VCaP (cell line): ENCODE measurements around the gene IQCF5.

Experiments
- H3K27ac ChIP-seq: fragments of 450-650 bp; 2 replicates; pipeline ENCODE4 v1.5.1; 2017
- TF ChIP-seq, protein P1 (sequence below): fragments of 450-650 bp; conservative IDR thresholded peaks from 2 replicates; pipeline ENCODE4 v1.5.1; 2017; ENCODE audit warnings: mild to moderate bottlenecking, moderate library complexity

IQCF5 gene

DNA sequence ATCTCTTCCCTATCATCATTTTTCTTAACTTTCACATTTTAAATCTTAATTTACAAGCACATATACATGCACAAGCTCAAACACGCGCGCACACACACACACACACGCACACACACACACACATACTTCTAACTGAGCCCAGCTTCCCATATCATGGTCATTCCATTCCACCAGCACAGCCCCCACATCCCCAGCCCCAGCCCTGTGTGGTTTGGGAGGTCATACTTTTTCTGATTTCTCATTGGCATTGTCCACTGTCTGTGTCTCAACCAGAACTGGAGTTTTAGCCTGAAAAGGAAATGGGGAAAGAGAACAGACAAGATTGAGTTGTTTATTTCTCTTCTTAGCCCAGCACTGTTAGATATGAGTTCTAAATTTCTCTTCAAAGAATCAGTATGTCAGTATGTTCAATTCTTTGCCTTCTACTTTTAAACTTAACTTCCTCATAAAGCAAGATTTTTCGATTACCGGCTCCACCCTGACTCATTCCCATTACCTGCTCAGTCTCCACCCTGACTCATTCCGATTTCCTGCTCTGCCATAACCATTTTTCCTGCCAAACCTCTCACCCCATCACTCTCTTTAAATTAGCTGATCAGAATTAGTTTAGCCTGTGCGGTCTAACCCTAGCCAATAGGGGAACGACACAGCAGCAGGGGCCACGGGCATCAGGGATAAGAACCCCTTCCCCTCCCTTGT is 21.4 kb upstream of the IQCF5 start:
- no peak overlapping the region for H3K27ac ChIP-seq
- TF ChIP-seq, protein P1, sequence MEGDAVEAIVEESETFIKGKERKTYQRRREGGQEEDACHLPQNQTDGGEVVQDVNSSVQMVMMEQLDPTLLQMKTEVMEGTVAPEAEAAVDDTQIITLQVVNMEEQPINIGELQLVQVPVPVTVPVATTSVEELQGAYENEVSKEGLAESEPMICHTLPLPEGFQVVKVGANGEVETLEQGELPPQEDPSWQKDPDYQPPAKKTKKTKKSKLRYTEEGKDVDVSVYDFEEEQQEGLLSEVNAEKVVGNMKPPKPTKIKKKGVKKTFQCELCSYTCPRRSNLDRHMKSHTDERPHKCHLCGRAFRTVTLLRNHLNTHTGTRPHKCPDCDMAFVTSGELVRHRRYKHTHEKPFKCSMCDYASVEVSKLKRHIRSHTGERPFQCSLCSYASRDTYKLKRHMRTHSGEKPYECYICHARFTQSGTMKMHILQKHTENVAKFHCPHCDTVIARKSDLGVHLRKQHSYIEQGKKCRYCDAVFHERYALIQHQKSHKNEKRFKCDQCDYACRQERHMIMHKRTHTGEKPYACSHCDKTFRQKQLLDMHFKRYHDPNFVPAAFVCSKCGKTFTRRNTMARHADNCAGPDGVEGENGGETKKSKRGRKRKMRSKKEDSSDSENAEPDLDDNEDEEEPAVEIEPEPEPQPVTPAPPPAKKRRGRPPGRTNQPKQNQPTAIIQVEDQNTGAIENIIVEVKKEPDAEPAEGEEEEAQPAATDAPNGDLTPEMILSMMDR: no peak

DNA sequence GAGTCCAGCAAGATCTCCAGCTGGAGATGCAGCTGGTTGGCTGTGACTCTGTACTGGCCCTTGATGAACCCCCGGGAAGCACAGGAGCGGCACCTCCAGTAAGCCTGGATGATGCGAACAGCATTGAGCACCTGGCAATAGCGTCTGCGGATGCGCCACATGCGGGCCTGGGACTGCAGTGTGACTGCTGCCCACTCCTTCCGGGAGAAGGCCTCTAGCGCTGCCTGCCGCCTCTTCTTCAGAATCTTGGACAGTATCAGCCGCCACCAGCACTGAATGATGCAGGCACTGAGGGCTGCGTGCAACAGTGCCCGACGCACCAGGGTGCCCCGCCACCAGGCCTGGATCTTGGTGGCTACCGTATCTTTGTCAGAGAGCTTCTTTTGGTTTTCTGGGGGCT is 19.5 kb upstream of the IQCF5 start:
- TF ChIP-seq, protein P1: no peak
- no peak overlapping the region for H3K27ac ChIP-seq

DNA sequence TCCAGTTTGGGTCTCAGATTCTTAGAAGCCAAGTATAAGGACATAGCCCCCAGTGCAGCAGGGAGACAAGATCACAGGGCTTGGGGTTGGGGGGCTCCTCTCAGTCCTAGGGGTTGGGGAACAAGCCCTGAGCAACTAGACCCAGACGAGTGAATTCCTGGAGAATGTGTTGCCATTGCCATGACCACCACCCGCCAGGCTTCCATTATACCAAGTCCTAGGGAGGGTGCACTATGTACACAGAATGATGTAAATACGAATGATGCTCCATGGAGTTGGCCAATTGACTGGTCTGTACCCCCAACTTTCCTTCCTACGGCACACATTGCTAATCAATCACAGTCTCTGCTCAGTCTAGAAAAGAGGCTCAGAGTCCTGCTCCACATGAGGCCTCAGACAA is 19.0 kb upstream of the IQCF5 start:
- TF ChIP-seq, protein P1: no peak
- no peak overlapping the region for H3K27ac ChIP-seq

DNA sequence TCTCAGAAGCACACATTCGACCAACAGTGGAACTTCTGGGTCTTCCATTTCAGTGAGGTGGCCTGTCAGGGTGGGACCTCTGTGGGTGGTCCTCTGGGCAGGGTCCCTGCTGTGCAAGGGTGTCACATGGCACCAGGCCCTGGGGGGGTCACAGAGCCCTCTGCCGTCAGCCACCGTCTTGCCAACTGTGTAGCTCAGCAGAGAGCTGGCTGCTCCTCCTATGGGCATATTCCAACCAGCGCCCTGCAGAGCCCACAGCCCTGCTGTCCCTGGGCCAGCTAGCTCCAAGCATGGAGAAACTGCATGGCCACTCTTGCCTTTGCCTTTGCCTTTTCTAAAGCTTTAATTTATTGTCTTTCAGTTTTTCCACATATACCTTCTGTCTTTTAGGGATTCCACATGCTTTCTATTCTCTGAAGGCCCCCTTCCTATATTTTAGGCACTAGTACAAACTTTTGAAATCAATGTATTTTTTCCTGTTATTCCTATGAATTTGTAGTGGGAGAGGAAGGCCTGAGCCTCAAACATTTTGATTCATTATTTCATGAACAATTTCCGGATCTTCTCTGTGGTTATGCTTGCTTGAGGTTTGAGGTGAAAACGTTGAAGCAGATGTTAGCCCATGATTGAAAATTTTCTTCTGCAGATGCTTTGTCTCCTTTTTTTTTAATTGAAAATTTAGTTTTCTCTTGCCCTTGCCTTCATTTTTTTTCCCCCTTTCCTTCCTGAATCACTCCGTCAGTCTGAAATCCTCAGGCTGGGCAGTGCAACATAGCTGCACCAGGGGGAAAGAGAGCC is 16.0 kb upstream of the IQCF5 start:
- TF ChIP-seq, protein P1: no peak
- H3K27ac ChIP-seq: no peak overlapping the region

DNA sequence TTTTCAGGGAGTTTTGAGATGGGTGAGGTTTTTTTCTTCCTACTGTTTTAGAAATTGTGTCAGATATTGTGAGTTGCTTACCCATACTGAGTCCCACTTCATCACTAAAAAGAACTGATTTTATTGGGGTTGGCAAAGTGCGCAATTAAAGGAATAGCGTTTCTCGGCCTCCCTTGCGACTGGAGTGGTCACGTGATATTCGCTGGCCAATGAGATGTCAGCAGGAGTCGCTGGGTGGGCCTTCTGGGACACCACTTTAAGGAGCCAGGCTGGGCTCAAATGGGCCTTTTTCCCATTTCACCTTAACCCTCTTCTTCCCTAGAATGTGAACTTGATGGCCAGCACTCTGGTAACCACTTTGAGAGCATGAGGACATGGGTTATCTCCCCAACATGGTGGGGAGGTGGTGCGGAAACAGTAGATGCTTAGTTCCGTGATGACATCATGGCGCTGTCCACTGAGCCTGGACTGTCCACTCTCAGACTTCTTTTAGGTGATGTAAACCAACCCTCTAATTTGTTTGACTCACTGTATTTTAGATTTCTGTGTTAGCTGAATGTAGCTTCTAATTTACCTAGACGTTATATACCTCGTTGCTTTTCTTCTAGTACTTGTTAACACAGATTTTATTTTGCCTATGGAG is 13.2 kb upstream of the IQCF5 start:
- TF ChIP-seq, protein P1: no peak
- no peak overlapping the region for H3K27ac ChIP-seq

DNA sequence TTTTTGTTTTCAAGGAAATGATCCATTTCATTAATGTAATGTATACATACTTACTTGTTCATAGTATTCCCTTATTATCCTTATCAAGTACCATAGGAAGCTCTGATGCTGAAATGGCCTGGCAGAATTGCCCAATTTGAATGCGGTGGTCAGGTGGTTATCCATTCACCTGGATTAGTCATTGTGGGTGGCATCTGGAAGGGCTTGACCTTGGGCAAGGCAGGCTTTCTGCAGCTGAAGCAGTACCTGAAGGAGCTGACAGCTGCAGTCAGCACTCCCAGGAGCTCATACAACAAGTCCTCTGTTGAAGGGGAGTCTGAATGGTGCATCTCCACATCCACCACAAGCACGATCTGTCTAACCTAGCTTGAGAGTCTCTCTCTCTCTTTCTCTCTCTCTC is 12.2 kb upstream of the IQCF5 start:
- TF ChIP-seq, protein P1: no peak
- no peak overlapping the region for H3K27ac ChIP-seq

DNA sequence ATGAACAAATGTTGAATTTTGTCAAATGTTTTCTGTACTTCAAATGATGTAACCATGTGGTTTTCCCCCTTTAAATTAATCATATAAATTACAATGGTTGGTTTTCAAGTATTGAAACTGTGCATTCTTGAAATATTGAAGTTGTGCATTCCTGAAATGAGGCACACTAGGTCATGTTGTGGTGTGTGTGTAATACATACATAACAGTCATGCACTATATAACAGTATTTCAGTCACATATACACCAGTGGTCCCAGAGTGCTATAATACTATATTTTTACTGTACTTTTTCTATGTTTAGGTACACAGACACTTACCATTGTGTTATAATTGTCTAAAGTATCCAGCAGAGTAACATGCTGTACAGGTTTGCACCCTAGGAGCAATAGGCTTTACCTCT is 11.0 kb upstream of the IQCF5 start:
- TF ChIP-seq, protein P1: no peak
- H3K27ac ChIP-seq: no peak overlapping the region
